Measurements from ENCODE around the gene DHRS3. TPM values are rescaled to one million over a fixed set of nuclear protein-coding genes. Genes with fewer than 3 reads are reported as not detected.

Gene DHRS3
- total and polyA plus RNA-seq, 12 donors, result 39.9 to 93.5 (median 63.7) TPM

GRCh38 chr1:12637693-12638092 is 19.7 kb upstream of the DHRS3 start:
- no peak for ATAC-seq
- H3K36me3 ChIP-seq, result no peaks in the 10 kb centered on the region
- H3K4me3 ChIP-seq, result no peak overlapping the region
- WGBS, 2 donors, result 79 to 84% methylated on average over 8 of the region's 8 CpGs
- H3K27me3 ChIP-seq, result no peaks in the 10 kb centered on the region
- TF ChIP-seq CTCF (IDR thresholded peaks at IDR 0.05), result no peak
- intact Hi-C loops (cut with DNase I), result no loop called here
- H3K4me1 ChIP-seq, result peaks cover 0 to 35% (median 20%) of the 10 kb centered on the region in 9 donors
- H3K9me3 ChIP-seq, result peaks cover 0 to 43% (median 23%) of the 10 kb centered on the region in 11 donors
- no peak for DNase-seq
- peak overlapping the region in 1 of 10 donors; percentile 80 for H3K27ac ChIP-seq

- DNase-seq, result peak; percentile 66 to 77
- intact Hi-C loops (cut with DNase I), result no loop called here
- H3K27me3 ChIP-seq, result no peaks in the 10 kb centered on the region
- WGBS, 2 donors, result 57 to 72% methylated on average over 15 of the region's 15 CpGs
- peaks cover 0 to 35% (median 20%) of the 10 kb centered on the region in 9 donors for H3K4me1 ChIP-seq
- H3K36me3 ChIP-seq, result no peaks in the 10 kb centered on the region
- peak; percentile 79 to 94 (median 86) for ATAC-seq
- H3K9me3 ChIP-seq, result peaks cover 0 to 33% (median 21%) of the 10 kb centered on the region in 11 donors
- no peak for TF ChIP-seq CTCF (IDR thresholded peaks at IDR 0.05)
- H3K27ac ChIP-seq, result peak overlapping the region in 9 of 10 donors; percentile 31 to 82 (median 73)
- no peak overlapping the region for H3K4me3 ChIP-seq
These were observed 18.3 kb upstream of the DHRS3 start for GRCh38 chr1:12636098-12636950.

GRCh38 chr1:12634696-12635202 is 16.7 kb upstream of the DHRS3 start:
- ATAC-seq (peak in 4 of 8 donors; percentile 19 to 31 (median 27)), DNase-seq (no peak)
- Histone ChIP-seq H3K27ac (peak overlapping the region in 9 of 10 donors; percentile 35 to 82 (median 73)), H3K4me3 (peak overlapping the region in 2 of 10 donors; percentile 20 to 28), H3K27me3 (no peaks in the 10 kb centered on the region), H3K4me1 (peaks cover 0 to 35% (median 25%) of the 10 kb centered on the region in 9 donors), H3K36me3 (no peaks in the 10 kb centered on the region), H3K9me3 (peaks cover 0 to 17% (median 6%) of the 10 kb centered on the region in 11 donors)
- 63 to 73% methylated on average over 18 of the region's 18 CpGs for WGBS, 2 donors
- TF ChIP-seq CTCF (IDR thresholded peaks at IDR 0.05), result no peak
- intact Hi-C loops (cut with DNase I), result no loop called here

- intact Hi-C loops (cut with DNase I), result no loop called here
- Histone ChIP-seq H3K4me1 (peaks cover 0 to 35% (median 25%) of the 10 kb centered on the region in 9 donors), H3K27ac (peak overlapping the region in 9 of 10 donors; percentile 35 to 82 (median 73)), H3K36me3 (no peaks in the 10 kb centered on the region), H3K9me3 (peaks cover 0 to 11% (median under 1%) of the 10 kb centered on the region in 11 donors), H3K27me3 (peaks cover 0 to 5% (median 0%) of the 10 kb centered on the region in 7 donors), H3K4me3 (peak overlapping the region in 2 of 10 donors; percentile 20 to 28)
- no peak for TF ChIP-seq CTCF (IDR thresholded peaks at IDR 0.05)
- DNase-seq (no peak), ATAC-seq (no peak)
- 22% methylated on average over 8 of the region's 8 CpGs for WGBS, 2 donors
These were observed 16.1 kb upstream of the DHRS3 start for GRCh38 chr1:12634156-12634555.
